CD4-positive, alpha-beta T cell (primary cell): Measurements from ENCODE around the gene MMS19. TPM values are rescaled to one million over a fixed set of nuclear protein-coding genes. Genes with fewer than 3 reads are reported as not detected.

Experiments
- ATAC-seq: fragments of 200-7000 bp; cut with Tn5 transposase; one replicate; pipeline ENCODE4 v1.10.0; 2022; ENCODE audit warnings: mild to moderate bottlenecking; ENCODE audit not compliant: poor library complexity
- CTCF ChIA-PET: fragments of 350-600 bp; sonication (Branson Sonifier 250); formaldehyde crosslinking; loops from one replicate; lab custom pipeline; 2021; ENCODE audit warnings: antibody characterized with exemption, inconsistent platforms; lab: Charles Lee
- POLR2A ChIA-PET: fragments of 350-600 bp; sonication (Branson Sonifier 250); formaldehyde crosslinking; loops from one replicate; lab custom pipeline; 2021; ENCODE audit warnings: antibody characterized with exemption, inconsistent platforms; lab: Charles Lee
- DNase-seq, 14 experiments: peaks; one replicate each; pipeline ENCODE4 v3.0.0-alpha.2; 2013 to 2020; ENCODE audit warnings: mixed read lengths in 2 of 14
- H3K27ac ChIP-seq, 2 donors: one replicate each; pipeline versions ENCODE4 v1.5.1 to v1.7.0; 2013; ENCODE audit warnings: low read length in 2 of 2, low read depth in 1 of 2, mild to moderate bottlenecking in 1 of 2
- H3K27me3 ChIP-seq, 2 experiments: 1 replicate in 1 of 2; 2 replicates in 1 of 2; pipeline versions ENCODE4 v1.6.1 to v1.7.0; 2013; ENCODE audit warnings: low read length in 2 of 2, control low read depth in 1 of 2, mild to moderate bottlenecking in 1 of 2, moderate library complexity in 1 of 2; ENCODE audit not compliant: insufficient read depth in 2 of 2, control insufficient read depth in 1 of 2
- H3K36me3 ChIP-seq: one replicate; pipeline ENCODE4 v1.6.1; 2013; ENCODE audit warnings: low read length, control low read depth; ENCODE audit not compliant: insufficient read depth
- H3K4me1 ChIP-seq: one replicate; pipeline ENCODE4 v1.6.1; 2013; ENCODE audit warnings: low read length, control low read depth; ENCODE audit not compliant: insufficient read depth
- H3K4me3 ChIP-seq: one replicate; pipeline ENCODE4 v1.5.1; 2013; ENCODE audit warnings: mild to moderate bottlenecking, low read length, moderate library complexity
- H3K9me3 ChIP-seq, 2 experiments: 1 replicate in 1 of 2; 2 replicates in 1 of 2; pipeline versions ENCODE4 v1.6.1 to v1.7.0; 2013; ENCODE audit warnings: low read length in 2 of 2, mild to moderate bottlenecking in 2 of 2, control low read depth in 1 of 2, moderate library complexity in 1 of 2; ENCODE audit not compliant: control insufficient read depth in 1 of 2, insufficient read depth in 1 of 2
- H3K27ac Mint-ChIP-seq: one replicate; pipeline ENCODE4 v1.8.0; 2020; ENCODE audit warnings: mixed read lengths
- H3K27me3 Mint-ChIP-seq: one replicate; pipeline ENCODE4 v1.8.0; 2021; ENCODE audit warnings: mixed read lengths
- H3K36me3 Mint-ChIP-seq: one replicate; pipeline ENCODE4 v1.8.0; 2021; ENCODE audit warnings: low read depth, mixed read lengths
- H3K4me1 Mint-ChIP-seq: one replicate; pipeline ENCODE4 v1.8.0; 2021; ENCODE audit warnings: low read depth, mixed read lengths
- H3K4me3 Mint-ChIP-seq: one replicate; pipeline ENCODE4 v1.8.0; 2020; ENCODE audit warnings: mild to moderate bottlenecking, mixed read lengths
- H3K9me3 Mint-ChIP-seq: one replicate; pipeline ENCODE4 v1.8.0; 2020; ENCODE audit warnings: mixed read lengths
- intact Hi-C, 2 experiments: fragments of 100-400 bp; cut with DNase I in 1 of 2; cut with micrococcal nuclease in 1 of 2; formaldehyde crosslinking; loops; one replicate each; pipeline versions ENCODE4 v1.15.1 to v1.9.0; 2023 to 2025; cut with DNase I, micrococcal nuclease
- total RNA-seq, 174 experiments: library from RNA in 2 of 174; stranded (reverse) in 2 of 174; gene quantifications; one replicate each; pipeline ENCODE4 v1.2.3 and lab custom pipeline; 2021 to 2026
- TF ChIP-seq, protein P1 (sequence below): fragments of 200-600 bp; IDR thresholded peaks from one replicate; pipeline ENCODE4 v1.8.0; 2022; ENCODE audit warnings: antibody characterized with exemption, mild to moderate bottlenecking

Gene MMS19
- total RNA-seq, 2 experiments from 2014 or later: 58.4 to 65.7 TPM

DNA sequence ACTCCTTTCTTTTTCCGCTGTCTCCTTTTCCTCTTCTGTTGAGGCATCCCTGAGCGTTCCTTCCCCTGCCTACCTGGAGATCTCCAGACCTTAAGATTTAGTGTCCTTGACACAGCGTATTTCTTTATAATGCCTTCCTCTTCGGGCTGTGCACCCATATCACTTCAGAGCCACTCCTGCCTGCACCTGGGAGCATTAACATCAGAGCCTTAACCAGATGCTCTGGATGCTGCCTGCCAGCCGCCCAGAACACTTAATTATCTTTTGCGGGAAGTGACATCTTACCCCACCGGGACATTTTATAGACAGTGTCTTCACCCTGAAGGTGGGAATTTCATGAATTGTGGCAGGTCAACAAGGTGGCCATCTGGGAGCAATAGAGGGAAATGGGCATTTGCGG, 24.7 kb upstream of the MMS19 start:
- peaks cover 0 to 2% of the 10 kb centered on the region in 2 experiments for H3K27me3 ChIP-seq
- CTCF ChIA-PET: no interaction called here
- ATAC-seq: no peak
- H3K27ac ChIP-seq: no peak overlapping the region
- no peaks in the 10 kb centered on the region for H3K4me1 Mint-ChIP-seq
- intact Hi-C loops: no loop called here
- H3K9me3 Mint-ChIP-seq: no peaks in the 10 kb centered on the region
- H3K4me3 Mint-ChIP-seq: no peak overlapping the region
- H3K36me3 ChIP-seq: no peaks in the 10 kb centered on the region
- H3K36me3 Mint-ChIP-seq: no peaks in the 10 kb centered on the region
- H3K27ac Mint-ChIP-seq: no peak overlapping the region
- H3K4me3 ChIP-seq: no peak overlapping the region
- DNase-seq: no peak
- H3K27me3 Mint-ChIP-seq: peaks cover 10% of the 10 kb centered on the region
- H3K9me3 ChIP-seq: peaks cover 0 to 7% of the 10 kb centered on the region in 2 experiments
- no peaks in the 10 kb centered on the region for H3K4me1 ChIP-seq
- TF ChIP-seq, protein P1, sequence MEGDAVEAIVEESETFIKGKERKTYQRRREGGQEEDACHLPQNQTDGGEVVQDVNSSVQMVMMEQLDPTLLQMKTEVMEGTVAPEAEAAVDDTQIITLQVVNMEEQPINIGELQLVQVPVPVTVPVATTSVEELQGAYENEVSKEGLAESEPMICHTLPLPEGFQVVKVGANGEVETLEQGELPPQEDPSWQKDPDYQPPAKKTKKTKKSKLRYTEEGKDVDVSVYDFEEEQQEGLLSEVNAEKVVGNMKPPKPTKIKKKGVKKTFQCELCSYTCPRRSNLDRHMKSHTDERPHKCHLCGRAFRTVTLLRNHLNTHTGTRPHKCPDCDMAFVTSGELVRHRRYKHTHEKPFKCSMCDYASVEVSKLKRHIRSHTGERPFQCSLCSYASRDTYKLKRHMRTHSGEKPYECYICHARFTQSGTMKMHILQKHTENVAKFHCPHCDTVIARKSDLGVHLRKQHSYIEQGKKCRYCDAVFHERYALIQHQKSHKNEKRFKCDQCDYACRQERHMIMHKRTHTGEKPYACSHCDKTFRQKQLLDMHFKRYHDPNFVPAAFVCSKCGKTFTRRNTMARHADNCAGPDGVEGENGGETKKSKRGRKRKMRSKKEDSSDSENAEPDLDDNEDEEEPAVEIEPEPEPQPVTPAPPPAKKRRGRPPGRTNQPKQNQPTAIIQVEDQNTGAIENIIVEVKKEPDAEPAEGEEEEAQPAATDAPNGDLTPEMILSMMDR: no peak
- POLR2A ChIA-PET: no interaction called here

DNA sequence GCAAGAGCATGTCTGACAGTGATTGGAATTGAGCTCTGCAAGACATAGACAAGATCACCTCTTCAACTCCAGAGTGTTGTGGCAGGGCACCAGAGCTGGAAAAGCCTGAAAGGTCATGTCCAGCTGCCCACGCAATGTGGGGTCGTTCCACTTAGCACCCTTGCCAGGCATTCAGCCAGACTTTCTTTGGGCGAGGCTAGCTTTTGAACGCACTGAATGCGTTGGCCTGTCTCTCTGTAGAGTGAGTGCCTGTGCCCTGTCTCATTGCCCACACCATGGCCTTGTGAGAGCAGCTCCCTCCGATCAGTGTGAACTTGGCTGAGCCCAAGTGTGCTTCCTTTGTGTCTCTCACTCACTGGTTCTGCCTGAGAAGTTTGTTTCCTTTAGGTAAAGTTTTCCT, 23.8 kb upstream of the MMS19 start:
- no peak for ATAC-seq
- TF ChIP-seq, protein P1: no peak
- Mint-ChIP-seq H3K9me3 (no peaks in the 10 kb centered on the region), H3K4me1 (no peaks in the 10 kb centered on the region), H3K36me3 (no peaks in the 10 kb centered on the region), H3K27ac (no peak overlapping the region), H3K27me3 (peaks cover 10% of the 10 kb centered on the region), H3K4me3 (no peak overlapping the region)
- H3K9me3 ChIP-seq: peaks cover 0 to 7% of the 10 kb centered on the region in 2 experiments
- no peak for DNase-seq
- H3K4me3 ChIP-seq: no peak overlapping the region
- H3K27me3 ChIP-seq: peaks cover 0 to 2% of the 10 kb centered on the region in 2 experiments
- H3K27ac ChIP-seq: no peak overlapping the region
- no peaks in the 10 kb centered on the region for H3K4me1 ChIP-seq
- intact Hi-C loops: no loop called here
- CTCF ChIA-PET: no interaction called here
- POLR2A ChIA-PET: no interaction called here
- no peaks in the 10 kb centered on the region for H3K36me3 ChIP-seq

DNA sequence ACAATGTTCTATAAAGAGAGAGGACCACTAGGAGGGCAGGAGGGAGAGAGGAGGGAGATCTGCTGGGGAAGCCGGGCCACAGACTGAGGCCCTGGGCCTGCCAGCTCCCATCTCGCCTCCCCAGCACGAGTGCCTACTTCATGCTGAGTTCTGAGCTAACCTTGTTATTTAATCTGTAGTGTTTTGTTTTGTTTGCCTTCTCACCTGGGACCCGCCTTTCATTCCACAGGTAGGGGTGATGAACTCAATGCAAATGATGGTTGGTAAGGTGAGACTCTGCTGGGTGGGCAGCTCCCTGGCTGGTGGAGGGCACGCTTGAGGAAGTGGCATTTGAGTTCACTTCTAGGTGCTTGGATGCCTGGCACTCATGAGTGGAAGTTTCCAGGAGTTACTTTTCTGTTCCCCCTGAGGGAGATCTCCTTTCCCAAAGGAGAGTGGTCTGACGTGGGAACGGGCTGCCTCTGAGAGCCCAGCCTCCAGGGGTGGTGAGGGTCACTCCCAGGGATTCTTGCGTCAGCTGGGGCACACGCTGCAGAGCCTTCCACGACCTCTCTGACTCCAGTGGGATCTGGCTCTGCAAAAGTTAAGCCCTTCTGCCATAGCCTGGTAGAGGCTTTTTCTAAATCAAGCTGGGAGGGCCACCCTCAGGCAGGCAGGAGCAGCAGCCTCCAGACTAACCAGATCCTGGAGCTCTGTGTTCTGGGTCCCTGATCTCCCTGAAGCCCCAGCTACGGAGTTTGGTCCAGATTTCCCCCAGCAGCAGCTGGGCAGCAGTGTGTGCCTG, 22.9 kb upstream of the MMS19 start:
- POLR2A ChIA-PET: no interaction called here
- Mint-ChIP-seq H3K4me1 (no peaks in the 10 kb centered on the region), H3K27me3 (peaks cover 10% of the 10 kb centered on the region), H3K36me3 (no peaks in the 10 kb centered on the region), H3K4me3 (no peak overlapping the region), H3K27ac (no peak overlapping the region), H3K9me3 (no peaks in the 10 kb centered on the region)
- CTCF ChIA-PET: no interaction called here
- Histone ChIP-seq H3K27me3 (peaks cover 0 to 2% of the 10 kb centered on the region in 2 experiments), H3K27ac (no peak overlapping the region), H3K4me1 (no peaks in the 10 kb centered on the region), H3K9me3 (peaks cover 0 to 7% of the 10 kb centered on the region in 2 experiments), H3K36me3 (no peaks in the 10 kb centered on the region), H3K4me3 (no peak overlapping the region)
- TF ChIP-seq, protein P1: no peak
- ATAC-seq: no peak
- intact Hi-C loops: no loop called here
- DNase-seq: no peak
